T47D (cell line): Measurements from ENCODE around the gene EPB41L4B.

Experiments used
- DNase-seq, 2 experiments: peaks; one replicate each; pipeline versions ENCODE4 v3.0.0 to v3.0.0-alpha.2; 2011 to 2012; ENCODE audit warnings: low read depth in 1 of 2, low spot score in 1 of 2
- JUND ChIP-seq: IDR thresholded peaks from 2 replicates; pipeline ENCODE4 v1.6.1; 2012; ENCODE audit warnings: low read depth
- in situ Hi-C: cut with HindIII; loops from 2 replicates; pipeline ENCODE4 v1.10.0; 2016; ENCODE audit warnings: low sequenced_read_pairs, low pct_unique_long_range_greater_than_20kb

The EPB41L4B gene

GRCh38 chr9:109206670-109207069, 114.2 kb downstream of the EPB41L4B start:
- no peak for DNase-seq
- TF ChIP-seq JUND, result no peak
- in situ Hi-C loops, result no loop called here

GRCh38 chr9:109205526-109205925, 115.3 kb downstream of the EPB41L4B start:
- in situ Hi-C loops, result no loop called here
- no peak for TF ChIP-seq JUND
- DNase-seq, result no peak

- in situ Hi-C loops, result no loop called here
- TF ChIP-seq JUND, result no peak
- DNase-seq, result no peak
Measured at GRCh38 chr9:109203761-109204360, 117.0 kb downstream of the EPB41L4B start.

- in situ Hi-C loops, result no loop called here
- TF ChIP-seq JUND, result no peak
- no peak for DNase-seq
Measured at GRCh38 chr9:109199676-109200075, 121.2 kb downstream of the EPB41L4B start.

- in situ Hi-C loops, result no loop called here
- peak in 1 of 2 experiments; percentile 31 for DNase-seq
- TF ChIP-seq JUND, result no peak
Measured at GRCh38 chr9:109198736-109199382, 122.0 kb downstream of the EPB41L4B start.

GRCh38 chr9:109193974-109194556, 126.8 kb downstream of the EPB41L4B start:
- no peak for DNase-seq
- in situ Hi-C loops, result no loop called here
- TF ChIP-seq JUND, result no peak

GRCh38 chr9:109192732-109193361, 128.0 kb downstream of the EPB41L4B start:
- TF ChIP-seq JUND, result no peak
- in situ Hi-C loops, result no loop called here
- DNase-seq, result peak in 1 of 2 experiments; percentile 50

- DNase-seq, result no peak
- TF ChIP-seq JUND, result no peak
- in situ Hi-C loops, result no loop called here
Measured at GRCh38 chr9:109191746-109192145, 129.1 kb downstream of the EPB41L4B start.

- DNase-seq, result no peak
- in situ Hi-C loops, result no loop called here
- no peak for TF ChIP-seq JUND
Measured at GRCh38 chr9:109190151-109190550, 130.7 kb downstream of the EPB41L4B start.

GRCh38 chr9:109186857-109187520, 133.9 kb downstream of the EPB41L4B start:
- no peak for TF ChIP-seq JUND
- DNase-seq, result no peak
- in situ Hi-C loops, result no loop called here

- peak; percentile 76 to 78 for DNase-seq
- in situ Hi-C loops, result no loop called here
- no peak for TF ChIP-seq JUND
Measured at GRCh38 chr9:109182940-109183798, 137.7 kb downstream of the EPB41L4B start.

GRCh38 chr9:109182550-109182939, 138.3 kb downstream of the EPB41L4B start:
- DNase-seq, result no peak
- in situ Hi-C loops, result no loop called here

More at GRCh38 chr9:109182550-109182939, 138.3 kb downstream of the EPB41L4B start:
- TF ChIP-seq JUND, result no peak
